Pons (tissue), 1 donor: ENCODE data around the gene RIC3.
"Not testable (repeated sequence)": the region's sequence is repeated elsewhere in the genome, so short reads cannot be mapped to it uniquely, and the experiment has no call there.

ENCODE experiments used
- DNase-seq: peaks from one replicate; pipeline ENCODE4 v3.0.0-alpha.2; 2016; ENCODE audit warnings: low spot score

RIC3 gene

GRCh38 chr11:8186429-8186828, 17.6 kb upstream of the RIC3 start:
- DNase-seq = no peak

- no peak for DNase-seq
Observed at GRCh38 chr11:8183111-8183510, 14.3 kb upstream of the RIC3 start.

DNA sequence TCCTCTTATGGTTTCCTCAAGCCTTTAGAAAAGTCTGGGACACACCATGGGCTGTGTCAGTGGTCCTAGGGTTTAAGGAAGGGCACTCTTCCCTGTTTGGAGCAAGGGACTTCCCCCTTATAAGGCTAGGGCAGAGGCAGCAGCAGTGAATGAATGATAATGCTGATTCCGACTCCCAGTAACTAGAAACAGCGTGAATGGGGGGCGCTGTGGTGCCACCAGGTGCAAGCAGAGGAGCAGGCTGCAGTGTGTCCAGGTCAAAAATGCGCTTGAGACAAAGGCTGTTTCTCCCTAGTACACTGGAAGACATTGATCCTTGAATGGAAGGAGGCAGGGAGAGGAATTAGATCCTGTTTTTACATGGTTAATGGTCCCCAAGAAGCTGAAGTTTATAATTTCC, 11.6 kb upstream of the RIC3 start:
- no peak for DNase-seq

DNA sequence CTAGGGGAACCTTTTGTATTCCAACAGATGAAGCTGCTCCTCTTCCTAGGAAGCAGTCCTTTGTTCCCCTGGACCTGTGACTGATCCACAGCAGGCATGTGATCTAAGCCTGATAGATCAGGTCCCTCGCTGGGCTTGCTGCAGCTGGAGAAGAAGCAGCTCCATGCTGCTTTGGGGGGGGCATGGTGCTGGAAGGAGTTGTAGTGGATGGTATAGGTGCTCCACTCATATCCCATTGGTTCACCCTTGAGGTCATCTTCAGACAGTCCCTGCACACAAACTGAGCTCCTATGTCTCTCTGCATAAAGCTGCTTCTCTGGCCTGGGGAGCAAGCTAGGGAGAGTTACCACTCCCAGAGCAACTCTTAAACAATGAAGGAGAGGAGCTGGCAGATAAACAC, 9.5 kb upstream of the RIC3 start:
- no peak for DNase-seq

DNA sequence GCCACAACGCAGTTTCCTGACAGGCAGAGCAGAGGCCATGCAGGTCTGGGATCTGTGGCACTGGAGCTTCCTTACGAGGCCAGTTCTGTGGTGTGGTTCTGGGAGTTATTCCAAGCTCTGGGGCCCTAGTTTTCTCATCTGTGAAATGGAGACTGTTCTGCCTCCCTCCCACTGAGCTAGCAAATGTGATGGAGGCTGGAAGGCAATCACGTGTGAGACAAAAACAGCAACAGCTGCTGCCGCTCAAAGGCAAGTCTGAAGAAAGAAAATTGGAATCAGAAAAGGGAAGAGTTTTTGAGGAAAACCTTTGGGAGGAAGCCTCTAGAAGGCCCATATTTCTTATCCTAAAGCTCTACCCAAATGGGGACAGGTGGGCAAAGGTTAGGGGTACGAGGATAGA, 8.3 kb upstream of the RIC3 start:
- DNase-seq = no peak

GRCh38 chr11:8167796-8168195, 1.0 kb downstream of the RIC3 start:
- DNase-seq = no peak

GRCh38 chr11:8164746-8165145, 4.1 kb downstream of the RIC3 start:
- no peak for DNase-seq

- DNase-seq = not testable (repeated sequence)
Observed at GRCh38 chr11:8161627-8162304, 7.1 kb downstream of the RIC3 start.

GRCh38 chr11:8156877-8157276, 11.9 kb downstream of the RIC3 start:
- DNase-seq = no peak

- DNase-seq = no peak
Observed at GRCh38 chr11:8149726-8150125, 19.1 kb downstream of the RIC3 start.

DNA sequence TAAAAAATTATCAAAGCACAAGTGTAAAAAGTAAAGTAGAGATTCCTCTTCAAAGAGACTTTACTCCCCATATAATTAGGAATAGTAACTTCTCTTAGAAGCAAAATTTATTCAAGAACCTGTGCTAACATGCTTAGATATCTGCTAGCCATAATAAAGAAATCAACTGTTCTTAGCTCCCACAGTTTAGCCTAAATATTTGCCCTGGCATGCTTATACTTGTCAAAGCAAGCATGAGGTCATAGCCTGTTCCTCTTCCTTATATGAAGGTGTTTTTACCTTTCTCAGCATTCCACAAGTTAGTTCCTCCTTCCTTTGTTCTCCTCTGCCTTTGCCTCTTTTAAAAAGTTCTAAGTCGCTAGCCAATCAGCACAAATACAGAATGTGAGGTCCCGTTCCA, 30.3 kb downstream of the RIC3 start:
- DNase-seq = no peak

DNA sequence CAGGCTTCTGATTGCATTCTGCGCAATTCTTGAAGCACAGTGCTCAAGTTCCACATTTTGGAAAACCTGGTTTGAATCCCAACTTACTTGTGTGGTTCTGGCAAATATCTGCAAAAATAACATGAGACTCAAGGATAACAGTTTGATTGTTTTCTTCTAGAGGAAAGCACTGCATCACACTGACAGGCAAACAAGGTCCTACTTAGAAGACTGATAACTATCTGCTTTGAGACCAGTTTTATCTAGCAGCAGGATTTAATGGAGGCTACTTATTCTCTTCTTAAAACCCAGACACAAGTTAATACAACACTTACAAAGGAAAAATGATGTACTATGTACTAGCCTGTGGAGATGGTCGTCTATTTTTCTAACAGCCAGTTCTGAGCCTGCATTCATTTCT, 41.4 kb downstream of the RIC3 start:
- peak; percentile 73 for DNase-seq

DNA sequence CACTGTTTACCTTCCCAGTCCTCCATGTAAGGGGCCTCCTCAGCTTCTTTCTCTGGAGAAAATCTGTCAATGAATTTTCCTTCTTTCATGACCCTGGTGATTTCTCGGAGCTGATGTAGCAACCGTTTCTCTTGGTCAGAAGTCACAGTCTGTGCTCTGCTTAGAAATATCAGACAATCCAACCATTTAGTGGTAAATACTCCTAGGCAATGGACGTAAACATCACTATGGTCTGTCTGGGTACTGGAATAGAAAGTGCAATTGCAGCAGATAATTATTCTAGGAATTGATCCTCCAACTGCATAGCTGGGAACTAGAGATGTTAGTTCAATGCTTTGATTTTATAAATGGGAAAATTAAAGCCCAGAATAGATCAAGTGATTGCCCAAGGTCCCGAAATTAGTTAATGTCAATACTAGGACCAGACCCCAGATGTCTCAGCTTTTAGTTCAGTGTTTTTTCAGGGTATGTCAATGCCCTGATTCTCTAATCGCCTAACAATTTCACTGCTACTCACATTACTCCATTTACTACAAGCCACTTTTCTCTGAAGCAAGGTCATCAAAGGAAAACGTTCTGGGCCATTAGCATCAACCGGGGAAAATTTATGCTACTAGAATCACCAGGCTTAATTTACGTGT, 42.1 kb downstream of the RIC3 start:
- DNase-seq = no peak

DNA sequence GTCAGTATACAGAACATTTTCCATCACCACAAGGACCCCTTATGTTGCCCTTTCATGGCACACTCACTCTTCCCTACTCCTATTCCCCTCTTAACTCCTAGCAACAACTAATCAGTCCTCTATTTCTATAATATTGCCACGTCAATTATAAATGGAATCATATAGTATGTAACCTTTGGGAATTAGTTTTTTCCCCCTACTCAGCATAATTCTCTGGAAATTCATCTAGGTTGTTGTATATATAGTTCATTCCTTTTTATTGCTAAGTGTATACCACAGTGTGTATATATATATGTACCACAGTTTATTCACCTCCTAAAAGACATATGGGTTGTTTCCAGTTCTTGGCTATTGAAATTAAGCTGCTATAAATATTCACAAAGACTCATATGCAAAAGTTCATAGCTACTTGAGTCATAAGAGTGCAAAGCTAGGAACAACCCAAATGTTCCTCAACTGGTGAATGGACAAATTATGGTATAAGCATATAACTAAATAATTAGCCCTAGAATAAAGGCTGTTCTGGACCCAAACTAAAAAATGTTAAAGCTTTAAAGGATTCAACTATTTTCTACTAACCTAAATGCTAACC, 46.6 kb downstream of the RIC3 start:
- no peak for DNase-seq

DNA sequence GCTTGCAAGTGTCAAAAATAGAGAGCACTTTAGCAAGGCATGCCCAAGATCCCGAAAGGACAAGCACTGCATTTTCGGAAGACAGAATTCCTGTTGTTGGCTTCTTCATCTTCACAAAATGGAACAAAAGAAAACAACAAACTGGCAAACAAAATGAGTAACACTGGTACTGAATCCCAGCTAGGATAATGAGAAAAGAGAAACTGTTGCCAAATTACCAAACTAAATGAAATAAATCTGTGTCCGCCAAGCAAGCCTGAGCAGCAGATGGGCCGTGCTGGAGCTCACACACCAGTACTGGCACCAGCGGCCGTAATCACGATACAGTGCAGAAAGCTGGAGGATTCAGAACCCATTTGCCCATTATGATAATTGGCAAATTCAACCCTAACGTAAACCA, 57.2 kb downstream of the RIC3 start:
- peak; percentile 49 for DNase-seq

- no peak for DNase-seq
Observed at GRCh38 chr11:8110396-8110795, 58.4 kb downstream of the RIC3 start.

DNA sequence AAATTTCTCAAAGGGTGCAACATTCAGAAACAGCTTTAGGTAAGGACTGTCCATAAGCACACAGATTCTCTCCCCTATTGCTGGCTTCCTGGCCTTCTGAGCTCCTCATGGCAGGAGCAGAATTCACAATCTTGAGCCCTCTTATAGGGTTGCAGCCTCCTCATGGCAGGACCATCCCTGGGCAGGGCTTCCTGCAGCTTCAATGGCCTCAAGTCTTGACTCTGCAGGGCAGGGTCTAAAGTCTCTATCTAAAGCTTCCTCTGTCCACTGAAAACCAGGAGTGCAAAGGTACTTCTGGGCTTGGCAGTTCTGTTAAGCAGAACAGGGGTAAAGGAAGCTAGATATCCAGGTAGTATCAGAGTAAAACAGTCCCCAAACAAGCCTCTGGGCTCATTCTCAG, 59.1 kb downstream of the RIC3 start:
- no peak for DNase-seq

DNA sequence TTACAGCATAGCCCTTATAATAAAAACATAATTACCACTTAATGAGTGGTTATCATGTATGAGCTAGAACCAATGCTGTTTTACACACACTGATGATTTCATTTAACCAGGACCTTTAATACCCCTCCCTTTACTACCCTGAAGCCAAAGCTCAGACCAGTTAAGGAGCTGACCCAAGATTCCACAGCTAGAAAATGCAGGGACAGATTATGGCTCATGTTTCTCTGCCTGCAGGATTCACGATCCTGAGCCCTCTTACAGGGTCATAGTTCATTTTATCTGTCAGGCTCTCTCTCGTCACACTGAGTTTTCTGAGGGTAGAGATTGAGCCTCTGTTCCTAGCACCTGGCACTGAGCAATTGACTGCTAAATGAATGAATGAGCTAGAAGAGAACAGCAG, 60.4 kb downstream of the RIC3 start:
- no peak for DNase-seq

DNA sequence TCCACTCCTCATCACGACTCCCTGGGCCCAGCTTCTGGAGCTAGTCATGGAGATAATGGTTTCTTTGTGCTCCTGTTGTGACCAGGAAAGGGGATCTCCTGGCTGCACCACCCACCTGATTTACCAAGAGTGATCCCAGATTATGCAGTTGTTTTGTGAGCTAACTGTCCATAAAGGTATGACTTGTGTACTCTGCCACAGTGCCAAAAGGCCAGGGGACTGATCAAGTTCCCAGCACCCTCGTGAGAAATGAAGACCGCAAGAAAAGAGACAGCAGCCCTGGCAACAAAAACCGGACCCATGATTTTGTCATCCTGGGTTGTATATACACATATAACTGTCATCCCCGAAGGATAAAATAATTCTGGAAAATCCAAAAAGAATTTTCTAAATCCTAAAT, 61.2 kb downstream of the RIC3 start:
- DNase-seq = no peak

DNA sequence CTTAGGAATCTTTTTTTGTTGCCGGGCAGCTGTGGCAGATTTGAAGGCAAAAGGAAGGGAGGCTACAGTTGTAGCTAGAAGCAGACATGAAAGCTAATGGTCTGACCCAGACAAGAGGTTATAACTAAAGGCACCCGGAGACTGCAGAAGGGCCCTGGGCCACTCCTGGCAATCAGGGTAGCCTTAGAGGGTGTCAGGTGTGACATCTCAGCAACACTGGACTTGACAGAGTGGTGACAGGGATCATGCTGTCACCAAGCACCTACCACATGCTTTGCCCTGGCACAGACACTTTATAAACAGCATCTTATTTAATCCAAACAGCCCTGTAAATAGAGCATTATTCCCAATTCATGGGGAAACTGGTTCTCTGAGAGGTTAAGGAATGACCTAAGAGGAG, 62.1 kb downstream of the RIC3 start:
- no peak for DNase-seq

DNA sequence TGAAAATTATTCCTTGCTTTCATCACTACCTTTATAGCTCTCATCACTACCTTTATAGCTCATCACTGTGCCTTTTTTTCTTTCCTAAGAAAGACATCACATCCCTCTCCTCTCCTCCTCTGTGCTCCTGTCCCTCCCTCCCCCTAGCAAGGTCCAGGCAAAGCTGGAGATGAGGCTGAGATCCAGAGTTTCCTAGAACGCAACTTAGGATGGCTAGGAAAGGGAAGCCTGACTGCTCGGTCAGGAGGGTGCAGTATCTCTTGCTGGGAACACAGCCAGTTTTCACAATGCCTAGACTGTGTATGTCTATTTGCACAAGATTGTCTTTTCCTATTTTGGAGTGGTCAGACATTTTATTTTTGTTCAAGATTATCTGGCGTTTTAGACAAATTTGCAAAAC, 63.2 kb downstream of the RIC3 start:
- no peak for DNase-seq

DNA sequence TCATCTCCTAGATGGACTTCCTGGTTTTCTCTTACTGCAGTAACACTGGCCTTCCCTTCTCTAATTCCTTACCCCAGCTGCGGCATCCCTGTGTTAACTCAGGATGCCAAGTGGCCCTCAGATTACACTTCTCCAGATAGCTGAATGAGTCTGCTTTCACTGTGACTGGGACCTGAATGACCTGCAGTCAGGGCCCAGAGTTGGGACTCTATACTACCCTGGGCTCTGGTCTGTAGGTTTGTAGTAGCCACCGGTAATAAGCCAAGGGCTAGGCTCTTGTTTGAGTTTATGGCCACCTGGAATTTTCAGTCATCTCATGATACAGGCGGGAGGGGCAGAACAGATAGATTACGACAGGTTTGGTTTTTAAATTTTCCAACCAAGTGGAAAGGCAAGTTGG, 63.7 kb downstream of the RIC3 start:
- no peak for DNase-seq

DNA sequence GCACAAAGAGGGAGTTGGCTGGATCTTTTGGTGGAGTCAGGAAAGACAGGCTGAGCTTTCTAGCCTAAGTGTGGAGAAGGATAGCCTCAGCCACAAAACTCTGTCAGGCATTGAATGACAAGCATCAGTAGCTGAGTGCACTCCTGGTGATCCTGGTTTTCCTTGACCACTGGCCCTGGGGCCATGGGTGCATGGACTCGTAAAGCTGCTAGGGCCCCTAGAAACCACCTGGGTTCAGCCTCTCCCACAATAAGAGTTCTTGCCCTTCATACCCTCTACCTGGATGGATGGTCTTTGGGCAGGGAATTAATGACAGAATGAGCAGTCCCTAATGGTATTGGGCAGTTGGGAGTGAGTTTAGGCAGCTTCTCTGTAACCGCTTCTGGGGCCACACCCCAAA, 64.9 kb downstream of the RIC3 start:
- DNase-seq = no peak

DNA sequence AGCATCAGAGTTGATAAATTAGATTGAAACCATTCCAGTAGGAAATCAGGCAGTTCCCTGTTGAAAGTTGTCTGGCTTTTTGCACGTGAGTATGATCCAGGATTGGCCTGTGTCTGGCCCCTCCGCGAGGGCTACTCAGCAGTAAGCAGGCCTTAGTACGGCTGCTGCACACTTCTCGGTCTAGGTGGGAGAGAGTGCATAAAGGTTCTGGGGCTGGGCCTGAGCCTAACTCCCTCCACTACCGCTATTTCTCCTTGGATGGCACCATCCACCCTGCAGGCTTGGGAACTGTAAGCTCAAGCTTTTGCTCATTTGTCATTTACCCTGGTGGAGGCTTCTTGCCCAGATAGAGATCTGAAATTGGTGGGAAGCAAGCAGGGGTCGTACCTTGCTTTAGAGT, 65.9 kb downstream of the RIC3 start:
- no peak for DNase-seq
